ENCODE data around the gene AHDC1.
A peak's percentile ranks its signal among the peaks of the same experiment; 100 is the strongest.

AHDC1 gene

GRCh38 chr1:27600498-27601175 lies 3.3 kb downstream of the AHDC1 start:
- no peak for TF ChIP-seq CTCF (conservative IDR thresholded peaks at IDR 0.05; ENCODE audit: control insufficient read depth, insufficient read depth, low read depth, low read length)
- no peak overlapping the region for H3K4me3 ChIP-seq (ENCODE audit: control insufficient read depth, low read depth, low read length)
- no peak for DNase-seq (ENCODE audit: low read depth)

- H3K4me3 ChIP-seq (ENCODE audit: control insufficient read depth, low read depth, low read length) = no peak overlapping the region
- TF ChIP-seq CTCF (conservative IDR thresholded peaks at IDR 0.05; ENCODE audit: control insufficient read depth, insufficient read depth, low read depth, low read length) = no peak
- DNase-seq (ENCODE audit: low read depth) = no peak
Observed at GRCh38 chr1:27599605-27600497, 4.1 kb downstream of the AHDC1 start.

- no peak overlapping the region for H3K4me3 ChIP-seq (ENCODE audit: control insufficient read depth, low read depth, low read length)
- TF ChIP-seq CTCF (conservative IDR thresholded peaks at IDR 0.05; ENCODE audit: control insufficient read depth, insufficient read depth, low read depth, low read length) = no peak
- peak; percentile 64 for DNase-seq (ENCODE audit: low read depth)
Observed at GRCh38 chr1:27598902-27599528, 4.9 kb downstream of the AHDC1 start.

- H3K4me3 ChIP-seq (ENCODE audit: control insufficient read depth, low read depth, low read length) = no peak overlapping the region
- DNase-seq (ENCODE audit: low read depth) = no peak
- TF ChIP-seq CTCF (conservative IDR thresholded peaks at IDR 0.05; ENCODE audit: control insufficient read depth, insufficient read depth, low read depth, low read length) = no peak
Observed at GRCh38 chr1:27598295-27598687, 5.7 kb downstream of the AHDC1 start.

- TF ChIP-seq CTCF (conservative IDR thresholded peaks at IDR 0.05; ENCODE audit: control insufficient read depth, insufficient read depth, low read depth, low read length) = no peak
- H3K4me3 ChIP-seq (ENCODE audit: control insufficient read depth, low read depth, low read length) = no peak overlapping the region
- DNase-seq (ENCODE audit: low read depth) = no peak
Observed at GRCh38 chr1:27597516-27598294, 6.2 kb downstream of the AHDC1 start.

GRCh38 chr1:27596986-27597385 lies 7.0 kb downstream of the AHDC1 start:
- no peak for TF ChIP-seq CTCF (conservative IDR thresholded peaks at IDR 0.05; ENCODE audit: control insufficient read depth, insufficient read depth, low read depth, low read length)
- DNase-seq (ENCODE audit: low read depth) = no peak
- H3K4me3 ChIP-seq (ENCODE audit: control insufficient read depth, low read depth, low read length) = no peak overlapping the region
